DND-41 (cell line): Measurements from ENCODE around the gene ABAT.

ENCODE experiments used
- EZH2 ChIP-seq: IDR thresholded peaks from 3 replicates; pipeline ENCODE4 v1.6.1; 2012; ENCODE audit warnings: borderline replicate concordance, low read depth, mild to moderate bottlenecking, moderate library complexity, low read length, inconsistent platforms; ENCODE audit not compliant: severe bottlenecking
- TF ChIP-seq, protein P1 (sequence below): IDR thresholded peaks from 2 replicates; pipeline ENCODE4 v1.5.1; 2012; ENCODE audit warnings: borderline replicate concordance, low read length, moderate library complexity, mild to moderate bottlenecking; ENCODE audit not compliant: poor library complexity, severe bottlenecking; ENCODE audit errors: extremely low read depth

DNA sequence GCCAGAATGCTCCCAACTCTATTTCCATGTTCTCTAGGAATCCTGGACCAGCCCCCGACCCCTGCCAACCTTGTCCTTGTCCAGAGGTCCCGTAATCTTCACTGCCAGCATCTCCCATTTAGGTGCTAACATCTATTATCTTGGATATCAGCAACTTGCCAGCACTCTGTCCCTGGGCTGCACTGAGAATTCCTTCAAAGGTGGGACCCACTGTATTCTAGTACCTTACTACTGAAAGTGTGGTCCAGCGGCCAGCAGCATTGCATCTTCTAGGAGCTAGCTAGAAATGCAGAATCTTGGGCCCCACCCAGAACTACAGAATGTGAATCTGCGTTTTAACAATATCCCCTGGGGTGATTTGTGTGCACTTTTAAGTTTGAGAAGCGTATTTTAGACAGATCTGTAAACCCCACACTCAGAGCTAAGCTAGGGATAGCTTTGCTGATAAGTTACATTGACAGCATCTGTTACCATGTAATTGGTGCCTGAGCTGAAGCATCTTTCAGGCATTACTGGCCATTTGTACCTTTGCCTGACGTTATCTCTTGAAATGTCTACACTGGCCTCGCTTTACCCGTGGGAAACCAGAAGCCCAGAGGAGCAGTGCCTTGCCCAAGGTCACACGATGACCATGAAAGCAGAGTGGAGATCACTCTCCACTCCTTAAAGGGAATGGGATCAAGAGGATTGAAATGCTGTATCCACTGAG, 8.3 kb downstream of the ABAT start:
- TF ChIP-seq, protein P1, sequence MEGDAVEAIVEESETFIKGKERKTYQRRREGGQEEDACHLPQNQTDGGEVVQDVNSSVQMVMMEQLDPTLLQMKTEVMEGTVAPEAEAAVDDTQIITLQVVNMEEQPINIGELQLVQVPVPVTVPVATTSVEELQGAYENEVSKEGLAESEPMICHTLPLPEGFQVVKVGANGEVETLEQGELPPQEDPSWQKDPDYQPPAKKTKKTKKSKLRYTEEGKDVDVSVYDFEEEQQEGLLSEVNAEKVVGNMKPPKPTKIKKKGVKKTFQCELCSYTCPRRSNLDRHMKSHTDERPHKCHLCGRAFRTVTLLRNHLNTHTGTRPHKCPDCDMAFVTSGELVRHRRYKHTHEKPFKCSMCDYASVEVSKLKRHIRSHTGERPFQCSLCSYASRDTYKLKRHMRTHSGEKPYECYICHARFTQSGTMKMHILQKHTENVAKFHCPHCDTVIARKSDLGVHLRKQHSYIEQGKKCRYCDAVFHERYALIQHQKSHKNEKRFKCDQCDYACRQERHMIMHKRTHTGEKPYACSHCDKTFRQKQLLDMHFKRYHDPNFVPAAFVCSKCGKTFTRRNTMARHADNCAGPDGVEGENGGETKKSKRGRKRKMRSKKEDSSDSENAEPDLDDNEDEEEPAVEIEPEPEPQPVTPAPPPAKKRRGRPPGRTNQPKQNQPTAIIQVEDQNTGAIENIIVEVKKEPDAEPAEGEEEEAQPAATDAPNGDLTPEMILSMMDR, result no peak
- no peak for TF ChIP-seq EZH2
